Esophagus (tissue), 2 donors: ENCODE measurements around the gene ITLN1. TPM values are rescaled to one million over a fixed set of nuclear protein-coding genes. Genes with fewer than 3 reads are reported as not detected.

Experiments
- H3K27ac ChIP-seq, 2 donors: one replicate each; pipeline ENCODE4 v1.5.1; 2013; ENCODE audit warnings: low read depth in 2 of 2, mild to moderate bottlenecking in 2 of 2, inconsistent platforms in 1 of 2, low read length in 1 of 2, moderate library complexity in 1 of 2
- H3K27me3 ChIP-seq, 2 donors: one replicate each; pipeline ENCODE4 v1.6.1; 2013; ENCODE audit warnings: low read length in 2 of 2, control low read depth in 1 of 2, mild to moderate bottlenecking in 1 of 2; ENCODE audit not compliant: insufficient read depth in 2 of 2, control insufficient read depth in 1 of 2
- H3K36me3 ChIP-seq, 2 donors: one replicate each; pipeline ENCODE4 v1.6.1; 2013; ENCODE audit warnings: low read length in 1 of 2; ENCODE audit not compliant: control insufficient read depth in 2 of 2, insufficient read depth in 2 of 2
- H3K4me1 ChIP-seq, 2 donors: one replicate each; pipeline ENCODE4 v1.6.1; 2013; ENCODE audit warnings: low read length in 1 of 2; ENCODE audit not compliant: control insufficient read depth in 2 of 2, insufficient read depth in 2 of 2
- H3K4me3 ChIP-seq, 2 donors: one replicate each; pipeline ENCODE4 v1.5.1; 2013; ENCODE audit warnings: low read length in 2 of 2, mild to moderate bottlenecking in 2 of 2, low read depth in 1 of 2, moderate library complexity in 1 of 2
- H3K9me3 ChIP-seq, 2 donors: one replicate each; pipeline ENCODE4 v1.6.1; 2013; ENCODE audit warnings: mild to moderate bottlenecking in 2 of 2, low read depth in 1 of 2, low read length in 1 of 2, moderate library complexity in 1 of 2; ENCODE audit not compliant: control insufficient read depth in 2 of 2, insufficient read depth in 1 of 2
- WGBS, 2 donors: extraction: QIAGEN DNeasy Blood & Tissue Kit; methylation state at CpG; one replicate each; pipeline ENCODE4 v1.1.7; 2013; 5-methylcytosine and 5-hydroxymethylcytosine counted together
- polyA plus RNA-seq, 2 donors: library from polyadenylated mRNA; stranded (reverse); fragments of 200-250 nt; gene quantifications; one replicate each; pipeline ENCODE4 v1.2.3, GENCODE V29; 2013
- donor health status: healthy with polysubstance abuse.
- donor health status: Bipolar disorder and iron deficiency.

ITLN1 gene
- polyA plus RNA-seq, 2 donors = 0.04 to 0.20 TPM

DNA sequence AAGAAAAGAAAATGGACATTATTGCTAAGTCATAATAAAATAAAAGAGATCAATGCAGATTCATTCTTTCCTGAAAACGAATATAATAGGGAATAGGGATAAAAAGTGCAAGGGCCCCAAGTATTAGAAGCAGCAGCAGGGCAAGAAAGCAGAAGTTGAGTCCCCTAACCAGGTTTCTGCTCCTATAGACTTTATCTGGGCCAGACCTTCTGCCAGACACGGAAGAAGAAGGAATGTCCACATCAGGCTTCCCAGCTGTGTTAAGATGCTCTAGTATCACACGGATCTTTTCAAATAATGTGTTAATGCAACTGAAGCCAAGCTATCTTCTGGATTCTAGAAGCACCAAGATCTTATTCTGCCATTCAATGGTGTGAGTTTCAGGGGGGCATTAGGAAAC lies 49.2 kb downstream of the ITLN1 start:
- no peaks in the 10 kb centered on the region for H3K9me3 ChIP-seq
- no peak overlapping the region for H3K27ac ChIP-seq
- no peaks in the 10 kb centered on the region for H3K36me3 ChIP-seq
- WGBS, 2 donors = 80 to 85% methylated on average over 3 of the region's 3 CpGs
- no peak overlapping the region for H3K4me3 ChIP-seq
- H3K27me3 ChIP-seq = no peaks in the 10 kb centered on the region
- no peaks in the 10 kb centered on the region for H3K4me1 ChIP-seq

GRCh38 chr1:160834945-160835565 lies 49.9 kb downstream of the ITLN1 start:
- Histone ChIP-seq H3K9me3 (no peaks in the 10 kb centered on the region), H3K27ac (no peak overlapping the region)
- 78 to 87% methylated on average over 3 of the region's 3 CpGs for WGBS, 2 donors

DNA sequence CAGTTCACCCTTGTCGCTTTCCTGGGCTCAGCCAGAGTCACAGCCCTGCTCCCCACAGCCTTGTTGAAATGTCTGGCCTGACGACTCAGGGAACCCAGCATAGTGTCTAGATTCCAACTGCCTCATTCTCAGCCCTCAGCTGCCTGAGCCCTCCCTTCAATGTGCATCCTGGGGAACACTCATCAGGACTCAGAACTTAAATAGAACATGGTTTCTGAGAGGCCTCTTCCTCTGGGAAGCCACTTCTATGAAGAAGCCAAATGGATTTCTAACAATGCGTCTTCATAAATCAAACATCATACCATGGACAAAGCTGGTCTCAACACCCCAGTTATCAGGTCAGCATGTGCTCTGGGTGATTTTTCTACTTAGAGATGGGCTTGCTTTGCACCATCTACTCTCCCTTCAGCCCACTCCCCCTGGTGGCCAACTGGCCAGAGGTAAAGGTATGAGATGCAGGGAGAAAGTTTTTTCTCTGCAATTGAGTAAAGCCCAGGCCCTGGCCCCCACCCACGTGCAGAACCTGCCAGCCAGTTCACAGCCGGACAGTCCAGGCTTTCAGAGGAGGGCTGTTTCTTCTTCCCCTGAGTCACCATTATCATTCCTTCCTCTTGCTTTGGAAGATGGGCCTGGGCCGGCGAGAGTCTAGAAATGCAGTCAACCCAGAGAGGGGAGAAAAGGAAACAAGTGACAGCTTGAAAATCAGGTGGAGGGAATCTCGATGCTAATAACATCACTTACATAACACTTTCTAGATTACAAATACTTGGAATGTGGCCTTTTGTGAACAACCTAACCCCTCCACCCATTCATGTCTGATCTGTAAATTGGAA lies 54.4 kb downstream of the ITLN1 start:
- Histone ChIP-seq H3K4me3 (no peak overlapping the region), H3K4me1 (no peaks in the 10 kb centered on the region), H3K36me3 (no peaks in the 10 kb centered on the region), H3K27me3 (no peaks in the 10 kb centered on the region), H3K9me3 (no peaks in the 10 kb centered on the region), H3K27ac (no peak overlapping the region)
- WGBS, 2 donors = 57 to 64% methylated on average over 8 of the region's 8 CpGs

More at GRCh38 chr1:160834945-160835565, 49.9 kb downstream of the ITLN1 start:
- Histone ChIP-seq H3K4me1 (no peaks in the 10 kb centered on the region), H3K36me3 (no peaks in the 10 kb centered on the region), H3K27me3 (no peaks in the 10 kb centered on the region), H3K4me3 (no peak overlapping the region)

GRCh38 chr1:160829766-160830165 lies 55.2 kb downstream of the ITLN1 start:
- no peaks in the 10 kb centered on the region for H3K27me3 ChIP-seq
- H3K36me3 ChIP-seq = no peaks in the 10 kb centered on the region
- H3K9me3 ChIP-seq = no peaks in the 10 kb centered on the region
- 85 to 95% methylated on average over 1 of the region's 1 CpG for WGBS, 2 donors
- no peaks in the 10 kb centered on the region for H3K4me1 ChIP-seq
- H3K27ac ChIP-seq = no peak overlapping the region
- no peak overlapping the region for H3K4me3 ChIP-seq

GRCh38 chr1:160827418-160827817 lies 57.6 kb downstream of the ITLN1 start:
- Histone ChIP-seq H3K27ac (no peak overlapping the region), H3K27me3 (no peaks in the 10 kb centered on the region), H3K36me3 (no peaks in the 10 kb centered on the region), H3K4me1 (no peaks in the 10 kb centered on the region), H3K4me3 (no peak overlapping the region), H3K9me3 (no peaks in the 10 kb centered on the region)
- 87 to 95% methylated on average over 2 of the region's 2 CpGs for WGBS, 2 donors

GRCh38 chr1:160826546-160826945 lies 58.4 kb downstream of the ITLN1 start:
- no peak overlapping the region for H3K27ac ChIP-seq
- H3K4me1 ChIP-seq = no peaks in the 10 kb centered on the region
- H3K36me3 ChIP-seq = no peaks in the 10 kb centered on the region
- 87 to 90% methylated on average over 1 of the region's 1 CpG for WGBS, 2 donors
- no peak overlapping the region for H3K4me3 ChIP-seq
- H3K9me3 ChIP-seq = no peaks in the 10 kb centered on the region
- no peaks in the 10 kb centered on the region for H3K27me3 ChIP-seq

Other genes with a start within 250 kb of the ITLN1 start
- under 1 TPM; 0.26 to 0.29 TPM for gene SLAMF1, start 238.1 kb downstream of the ITLN1 start, polyA plus RNA-seq
- 1 to 10 TPM; 3.3 to 4.6 TPM for gene CD48, start 173.4 kb downstream of the ITLN1 start, polyA plus RNA-seq
- gene SLAMF7, start 145.9 kb downstream of the ITLN1 start, polyA plus RNA-seq = 1 to 10 TPM; 2.9 to 4.0 TPM
- under 1 TPM; 0.54 to 0.73 TPM for gene LY9, start 89.0 kb downstream of the ITLN1 start, polyA plus RNA-seq
- under 1 TPM; 0.35 to 0.41 TPM for gene CD244, start 22.3 kb downstream of the ITLN1 start, polyA plus RNA-seq
- gene ITLN2, start 69.6 kb upstream of the ITLN1 start, polyA plus RNA-seq = under 1 TPM; 0.09 to 0.20 TPM
- gene F11R, start 136.0 kb upstream of the ITLN1 start, polyA plus RNA-seq = 10 to 100 TPM; 56.5 to 76.4 TPM
- 100 to 1,000 TPM in 1 of 2 donors, 10 to 100 TPM in 1; 92.4 to 117 TPM for gene TSTD1, start 153.8 kb upstream of the ITLN1 start, polyA plus RNA-seq
- 10 to 100 TPM; 37.6 to 50.1 TPM for gene USF1, start 160.8 kb upstream of the ITLN1 start, polyA plus RNA-seq
- gene ARHGAP30, start 184.7 kb upstream of the ITLN1 start, polyA plus RNA-seq = 1 to 10 TPM; 7.9 to 9.5 TPM
- gene NECTIN4, start 204.4 kb upstream of the ITLN1 start, polyA plus RNA-seq = 10 to 100 TPM; 44.9 to 80.5 TPM
- 1 to 10 TPM; 1.8 to 2.5 TPM for gene KLHDC9, start 213.2 kb upstream of the ITLN1 start, polyA plus RNA-seq
- gene PFDN2, start 232.9 kb upstream of the ITLN1 start, polyA plus RNA-seq = 100 to 1,000 TPM; 116 to 186 TPM
- gene NIT1, start 232.9 kb upstream of the ITLN1 start, polyA plus RNA-seq = 10 to 100 TPM; 28.0 to 28.5 TPM
- 10 to 100 TPM; 15.5 to 24.4 TPM for gene DEDD, start 247.5 kb upstream of the ITLN1 start, polyA plus RNA-seq